Hypothalamus (tissue), 51 donors: Measurements from ENCODE around the gene GNAZ.
A peak's percentile ranks its signal among the peaks of the same experiment; 100 is the strongest.
"Not testable (repeated sequence)": the region's sequence is repeated elsewhere in the genome, so short reads cannot be mapped to it uniquely, and the experiment has no call there.

ENCODE experiments used
- DNase-seq, 51 donors: peaks; one replicate each; lab custom pipeline; 2025; lab: John Stamatoyannopoulos, UW

Gene GNAZ

DNA sequence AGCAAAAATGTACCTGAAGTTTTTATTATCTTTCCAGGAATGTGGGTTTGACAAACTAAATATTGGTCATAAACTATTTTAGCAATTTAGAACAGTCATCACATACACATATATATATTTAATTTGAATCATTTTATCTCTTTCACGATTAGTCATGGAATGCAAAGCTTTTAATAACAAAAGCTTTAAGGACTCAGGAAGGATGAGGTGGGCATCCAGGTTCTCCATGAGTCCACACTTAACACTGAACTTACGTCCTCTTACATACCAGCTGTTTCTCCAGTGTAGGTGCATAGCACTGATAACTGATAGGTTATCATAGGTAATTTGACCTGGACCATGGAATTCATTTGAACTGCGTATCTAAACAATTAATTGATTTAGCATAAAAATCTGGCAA, 28.1 kb upstream of the GNAZ start:
- DNase-seq: no peak

DNA sequence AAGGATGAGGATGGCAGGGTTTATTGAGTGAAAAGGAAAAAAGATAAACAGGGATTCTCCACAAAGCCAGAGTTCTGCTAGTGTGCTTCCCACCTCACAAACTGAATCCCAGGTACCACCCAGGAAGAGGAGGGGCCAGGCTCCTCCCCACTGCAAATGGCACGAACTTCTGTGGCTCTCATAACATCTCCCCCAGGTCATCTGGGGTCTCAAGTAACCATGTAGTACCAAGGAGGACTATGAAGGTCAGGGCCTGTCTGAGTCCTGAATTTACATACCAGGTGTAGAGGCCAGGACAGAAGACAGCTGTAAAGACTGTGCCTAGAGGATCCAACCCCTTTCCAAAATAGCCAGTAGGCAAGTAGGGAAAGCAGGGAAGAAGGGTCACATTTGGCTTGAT, 25.7 kb upstream of the GNAZ start:
- no peak for DNase-seq

DNA sequence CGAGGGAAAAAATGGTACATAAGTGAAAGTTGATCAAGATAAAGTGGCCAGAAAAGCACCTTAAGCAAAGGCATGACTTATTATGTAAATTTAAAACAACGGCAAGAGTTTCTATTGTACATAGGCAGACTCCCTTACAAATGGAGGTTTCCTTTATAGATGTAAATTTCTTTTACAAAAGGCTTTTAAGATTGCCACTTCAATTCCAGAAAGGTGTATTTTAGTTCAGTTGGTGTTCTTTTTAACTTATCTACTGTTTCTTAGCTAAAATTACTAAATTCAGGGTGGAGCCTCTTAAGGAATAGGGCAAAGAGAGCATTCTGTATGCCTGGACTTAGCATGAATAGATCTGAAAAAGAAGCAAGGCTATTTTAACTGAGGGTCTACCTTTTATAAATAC, 24.9 kb upstream of the GNAZ start:
- DNase-seq: no peak

DNA sequence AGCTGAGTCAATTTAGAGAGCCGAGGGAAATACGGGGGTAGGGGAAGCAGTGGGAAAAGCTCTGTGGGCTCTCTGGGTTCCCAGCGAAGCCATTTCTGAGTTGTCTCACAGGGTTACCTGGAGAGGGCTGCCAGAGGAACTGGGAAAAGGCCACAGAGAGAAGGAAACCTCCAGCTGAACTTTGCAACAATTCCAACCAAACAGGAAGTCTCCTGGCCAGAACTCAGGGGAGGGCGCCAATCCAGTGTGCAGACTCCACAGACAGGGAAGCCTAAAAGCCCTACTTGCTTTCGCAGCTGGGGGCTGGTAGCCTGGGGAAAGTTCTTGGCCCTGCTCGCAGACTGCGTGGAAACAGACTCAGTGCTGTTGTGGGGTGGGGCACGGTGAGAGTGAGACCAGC, 23.1 kb upstream of the GNAZ start:
- peak in 1 of 51 donors; percentile 18 for DNase-seq

DNA sequence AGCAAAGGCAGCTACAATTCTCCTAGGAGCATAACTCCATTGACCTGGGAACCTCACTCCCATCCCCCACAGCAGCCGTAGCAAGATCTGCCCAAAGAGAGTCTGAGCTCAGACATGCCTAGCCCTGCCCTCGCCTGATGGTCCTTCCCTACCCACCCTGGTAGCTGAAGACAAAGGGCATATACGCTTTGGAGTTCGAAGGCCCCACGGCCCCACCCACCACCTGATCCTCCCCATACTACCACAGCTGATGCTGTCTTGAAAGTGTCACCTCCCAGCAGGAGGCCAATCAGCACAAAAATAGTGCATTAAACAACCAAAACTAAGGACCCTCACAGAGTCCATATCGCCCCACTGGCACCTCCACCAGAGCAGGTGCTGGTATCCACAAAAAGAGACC, 22.6 kb upstream of the GNAZ start:
- no peak for DNase-seq

DNA sequence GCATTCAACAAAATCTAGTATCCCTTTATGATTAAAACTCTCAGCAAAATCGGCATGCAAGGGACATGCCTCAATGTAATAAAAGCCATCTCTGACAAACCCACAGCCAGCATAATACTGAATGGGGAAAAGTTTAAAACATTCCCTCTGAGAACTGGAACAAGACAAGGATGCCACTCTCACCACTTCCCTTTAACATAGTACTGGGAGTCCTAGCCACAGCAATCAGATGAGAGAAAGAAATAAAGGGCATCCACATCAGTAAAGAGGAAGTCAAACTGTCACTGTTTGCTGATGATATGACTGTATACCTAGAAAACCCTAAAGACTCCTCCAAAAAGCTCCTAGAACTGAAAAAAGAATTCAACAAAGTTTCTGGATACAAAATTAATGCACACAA, 19.8 kb upstream of the GNAZ start:
- not testable (repeated sequence) for DNase-seq

DNA sequence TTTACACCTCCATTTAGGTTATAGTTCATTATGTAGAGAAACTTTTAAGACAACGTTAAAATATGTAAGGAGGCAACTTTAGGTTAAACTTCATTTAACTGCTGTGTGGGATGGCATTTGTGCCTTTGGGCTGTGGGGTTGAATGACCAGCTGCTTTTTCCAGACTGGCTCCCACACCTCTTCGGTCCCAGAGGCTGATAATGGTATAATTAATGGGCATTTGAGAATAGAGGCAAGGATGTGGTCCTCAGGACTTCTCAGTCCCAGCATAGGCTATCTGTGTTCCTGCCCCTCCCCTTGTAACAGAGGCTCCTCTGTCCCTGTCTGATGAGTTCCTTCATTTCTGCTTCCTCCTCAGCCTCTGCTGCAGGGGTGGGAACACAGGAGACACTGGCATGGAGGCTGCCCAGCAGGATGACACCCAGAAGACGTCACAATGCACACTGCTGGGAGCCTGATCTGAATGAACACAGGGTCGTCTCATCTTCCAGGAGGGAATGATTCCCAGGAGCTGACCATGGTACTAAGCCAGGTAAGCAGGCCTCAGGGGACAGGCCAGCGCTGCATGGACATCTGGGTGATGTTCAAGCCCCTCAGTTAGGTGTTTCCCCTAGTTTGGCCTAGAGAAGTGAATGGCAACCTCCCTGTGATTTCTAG, 17.1 kb upstream of the GNAZ start:
- DNase-seq: no peak

DNA sequence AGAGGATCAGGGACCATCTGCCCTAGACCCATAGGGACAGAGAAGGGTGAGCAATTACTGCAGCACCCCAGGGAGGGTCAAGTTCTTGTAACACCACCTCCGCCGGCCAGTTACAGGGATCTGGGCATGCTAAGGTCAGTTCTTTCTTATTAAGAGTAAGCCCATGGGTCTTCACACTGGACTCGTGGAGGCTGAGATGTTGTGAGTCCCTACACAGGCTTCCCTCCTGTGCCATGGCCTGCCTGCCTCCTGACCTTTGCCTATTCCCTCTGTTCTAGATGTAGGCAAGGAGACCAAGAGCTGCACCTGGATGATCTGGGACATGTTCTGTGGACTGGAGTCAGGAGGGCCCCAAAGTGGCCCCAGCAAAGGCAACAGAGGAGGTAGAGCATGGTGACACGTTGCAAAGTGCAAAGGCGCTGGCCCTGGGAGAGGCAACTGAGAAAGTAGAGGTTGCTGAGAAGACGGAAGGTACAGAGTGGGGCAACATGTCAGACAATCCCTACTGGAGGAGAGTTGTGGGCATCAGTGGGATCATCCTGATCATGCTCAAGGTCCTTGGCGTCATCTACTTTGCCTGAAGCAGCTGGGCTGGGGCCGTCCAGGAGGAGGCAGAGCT, 16.3 kb upstream of the GNAZ start:
- DNase-seq: no peak

DNA sequence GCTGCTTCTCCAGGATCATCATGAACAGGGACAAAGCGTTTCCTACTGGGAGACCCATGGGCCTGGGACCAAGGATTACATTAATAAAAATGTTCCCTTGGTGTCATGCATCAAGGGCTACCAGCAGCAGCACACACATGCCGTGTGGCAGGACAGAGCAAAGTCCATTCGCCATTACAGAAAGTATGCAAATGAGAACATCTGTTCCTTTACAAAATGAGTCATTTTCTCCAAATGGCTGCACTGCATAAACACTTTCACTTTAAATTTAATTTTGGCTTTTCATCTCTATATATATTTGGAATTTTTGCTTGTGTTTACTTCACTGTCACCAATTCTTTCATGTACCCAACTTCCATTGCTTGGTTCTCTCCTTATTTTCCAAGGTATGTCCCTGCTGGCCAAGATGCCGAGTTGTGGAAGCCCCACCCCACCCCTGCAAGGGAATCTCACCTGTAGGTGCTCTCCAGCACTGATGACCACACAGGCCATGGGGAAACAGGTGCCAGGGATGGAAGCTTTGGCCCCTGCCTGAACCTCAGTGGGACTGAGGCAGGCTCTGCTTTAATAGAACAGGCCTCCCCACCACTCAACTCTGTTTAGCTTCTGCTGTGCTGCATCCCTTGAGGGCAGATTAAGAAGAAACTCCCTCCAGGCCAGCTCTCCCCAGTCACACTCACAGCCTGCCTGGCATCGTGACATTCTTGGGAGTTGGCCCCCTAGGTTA, 15.6 kb upstream of the GNAZ start:
- no peak for DNase-seq

DNA sequence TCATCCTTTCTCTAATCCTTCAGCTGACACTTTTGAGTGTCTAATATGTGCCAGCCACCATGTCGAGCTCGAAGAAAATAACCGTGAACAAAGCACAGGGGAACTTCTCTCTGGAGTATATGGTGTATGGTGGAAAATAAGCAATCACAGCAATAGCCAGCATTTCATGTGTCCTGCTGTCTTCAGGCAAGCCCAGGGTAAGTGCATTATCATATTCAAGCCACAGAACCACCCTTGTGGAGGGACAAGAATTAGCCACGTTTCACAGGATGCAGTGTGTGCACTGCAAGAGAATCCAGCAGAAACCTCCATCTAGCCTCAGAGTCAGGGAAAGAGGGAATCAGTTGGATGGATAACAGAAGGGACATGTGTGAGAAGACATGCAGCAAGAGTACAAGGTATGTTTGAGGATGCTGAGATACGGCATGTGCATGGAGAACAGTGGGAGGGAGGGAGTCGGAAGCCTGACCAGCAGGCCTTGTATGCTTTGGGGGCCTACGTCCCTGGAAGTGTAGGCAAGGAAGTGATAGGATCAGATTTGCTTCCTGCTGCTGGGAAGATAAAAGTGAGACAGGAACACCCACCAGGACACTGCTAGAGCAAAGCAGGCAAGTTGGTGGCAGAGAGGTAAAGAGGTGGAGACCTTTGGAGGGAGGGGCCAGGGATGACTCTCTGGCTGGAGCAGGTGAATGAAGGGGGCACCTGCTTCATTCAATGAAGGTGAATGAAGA, 14.7 kb upstream of the GNAZ start:
- DNase-seq: no peak

DNA sequence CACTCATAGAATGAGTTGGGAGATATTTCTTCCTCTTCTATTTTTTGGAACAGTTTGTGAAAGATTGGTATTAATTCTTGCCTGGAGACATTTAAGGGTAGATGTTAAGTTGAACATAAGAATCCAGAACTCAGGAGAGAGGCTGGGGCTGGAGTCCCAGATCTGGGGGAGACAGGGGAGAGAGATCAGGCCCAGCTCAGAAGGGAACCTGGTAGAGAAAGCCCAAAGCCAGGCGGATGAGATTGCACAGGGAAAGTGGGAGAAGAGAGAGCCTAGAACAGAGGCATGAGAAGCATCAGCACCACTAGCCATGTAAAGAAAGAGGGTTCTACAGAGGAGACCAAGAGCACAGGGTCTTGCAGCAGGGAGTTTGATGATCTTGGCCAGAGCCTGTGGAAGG, 13.0 kb upstream of the GNAZ start:
- DNase-seq: no peak

DNA sequence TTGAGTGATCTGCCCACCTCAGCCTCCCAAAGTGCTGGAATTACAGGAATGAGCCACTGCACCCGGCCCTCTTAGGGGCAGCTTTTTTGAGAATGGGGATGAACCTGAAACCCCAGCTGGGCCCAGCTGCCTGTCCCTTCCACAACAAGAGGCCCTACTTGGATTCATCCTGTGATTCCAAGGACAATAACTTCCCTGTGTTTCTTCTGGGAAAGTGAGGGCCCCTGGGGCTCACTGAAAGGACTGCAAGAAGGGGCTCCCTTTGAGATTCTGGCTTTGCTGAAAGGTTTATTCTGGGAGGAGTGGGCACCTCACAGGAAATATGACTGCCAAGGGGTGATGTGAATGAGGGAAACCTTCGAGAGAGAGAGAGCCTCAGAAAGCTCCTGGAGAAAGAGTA, 12.3 kb upstream of the GNAZ start:
- DNase-seq: no peak

DNA sequence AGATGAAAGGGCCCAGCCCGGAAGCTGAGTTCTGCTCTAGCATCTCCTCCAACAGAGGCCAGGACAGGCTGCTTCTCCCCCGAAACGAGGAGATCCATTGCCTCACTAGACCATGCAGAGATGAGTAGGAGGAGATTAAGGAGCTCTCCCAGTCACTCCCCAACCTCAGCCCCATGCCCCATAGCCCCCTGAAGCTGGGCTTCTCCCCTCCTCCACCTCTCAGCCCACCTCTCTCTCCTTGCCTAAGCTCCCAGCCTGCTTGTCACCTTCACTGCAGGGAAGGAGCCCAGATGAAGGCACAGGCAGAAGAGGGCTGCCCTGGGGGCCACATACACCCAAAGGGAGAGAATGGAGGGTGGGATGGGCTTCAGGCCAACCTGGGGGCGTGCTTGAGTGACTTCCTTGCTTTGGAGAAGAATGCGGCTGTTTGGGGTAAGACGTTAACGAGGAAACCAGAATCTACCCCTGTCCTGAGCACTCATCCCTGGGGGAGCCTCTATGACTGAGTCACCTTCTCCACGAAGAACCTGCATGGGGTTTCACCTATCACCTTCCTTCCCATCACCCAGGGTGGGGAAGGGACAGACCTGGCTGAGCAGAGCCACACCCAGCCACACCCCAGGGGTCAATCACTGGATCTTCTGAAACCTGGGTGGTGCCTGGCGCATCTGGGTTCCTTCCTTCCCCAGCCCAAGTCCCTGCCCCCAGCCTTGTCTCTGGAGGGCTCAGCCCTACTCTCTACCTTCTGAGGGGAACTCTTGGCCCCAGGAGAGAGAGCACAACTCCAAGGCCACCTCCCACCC, 11.6 kb upstream of the GNAZ start:
- DNase-seq: no peak

DNA sequence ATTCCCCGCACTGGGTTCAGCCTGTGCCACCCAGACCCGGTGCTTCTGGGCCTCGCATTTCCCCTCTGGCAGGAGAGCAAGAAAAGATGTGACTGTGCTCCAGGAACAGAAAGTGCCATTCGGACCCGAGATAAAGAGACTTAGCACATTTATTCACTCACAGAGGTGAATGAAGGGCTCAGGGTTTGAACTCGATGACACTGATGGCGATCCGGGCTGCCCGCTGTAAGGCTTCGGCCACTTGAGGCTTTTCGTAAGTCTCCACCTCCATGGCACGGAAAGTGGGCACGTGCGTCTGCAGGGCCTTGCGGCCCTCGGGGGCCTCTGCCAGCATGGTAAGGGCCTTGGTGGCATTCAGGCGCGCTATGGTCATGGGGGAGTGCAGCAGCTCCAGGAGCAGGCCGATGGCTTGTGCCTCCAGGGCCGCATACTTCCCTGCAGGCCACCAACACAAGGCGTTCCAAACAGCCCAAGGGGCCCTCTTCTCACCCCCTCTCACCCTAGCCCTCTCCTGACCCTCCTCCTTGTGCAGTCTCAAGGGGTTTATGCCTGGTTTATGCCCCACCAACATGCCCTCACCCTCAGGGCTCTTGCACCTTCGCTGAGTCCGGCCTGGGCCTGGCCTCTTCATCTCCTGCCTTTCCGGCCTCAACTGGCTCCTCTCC, 10.9 kb upstream of the GNAZ start:
- DNase-seq: no peak

DNA sequence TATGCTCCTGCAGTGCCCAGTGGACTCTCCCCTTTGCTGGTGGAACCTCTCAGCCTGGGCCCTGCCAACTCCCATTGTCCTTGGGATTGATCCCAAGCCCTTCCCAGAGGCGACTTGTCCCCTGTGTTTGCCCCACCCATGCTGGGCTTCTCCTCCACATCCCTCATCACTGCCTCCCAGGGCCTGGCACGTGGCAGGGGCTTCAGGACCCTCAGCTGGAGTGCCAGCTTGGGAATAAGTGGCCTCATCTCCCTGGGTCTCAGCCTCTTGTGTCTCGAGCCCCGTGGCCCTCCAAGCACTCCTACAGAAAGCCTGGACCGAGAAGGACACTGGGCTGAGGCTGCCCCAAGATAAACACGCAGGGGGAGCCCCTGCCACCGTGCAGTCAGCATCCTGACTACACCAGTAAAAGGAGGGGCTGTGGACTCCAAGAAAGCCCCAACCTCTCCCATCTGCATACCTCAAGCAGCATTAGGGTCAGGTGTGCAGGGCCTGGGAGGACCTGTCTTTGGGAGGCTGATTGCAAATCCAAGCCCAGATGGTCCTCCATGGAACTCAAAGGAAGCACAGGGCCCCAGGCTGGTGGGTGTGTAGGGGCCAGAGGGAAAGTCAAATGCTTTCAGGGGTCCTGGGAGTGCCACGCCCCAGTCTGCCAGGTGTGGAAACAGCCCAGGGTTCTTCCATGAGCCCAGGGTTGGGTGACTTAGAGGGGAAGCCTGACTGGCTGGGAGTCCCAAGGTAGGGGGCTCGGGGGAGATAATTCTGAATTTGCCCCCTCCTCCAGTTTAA, 9.5 kb upstream of the GNAZ start:
- no peak for DNase-seq

DNA sequence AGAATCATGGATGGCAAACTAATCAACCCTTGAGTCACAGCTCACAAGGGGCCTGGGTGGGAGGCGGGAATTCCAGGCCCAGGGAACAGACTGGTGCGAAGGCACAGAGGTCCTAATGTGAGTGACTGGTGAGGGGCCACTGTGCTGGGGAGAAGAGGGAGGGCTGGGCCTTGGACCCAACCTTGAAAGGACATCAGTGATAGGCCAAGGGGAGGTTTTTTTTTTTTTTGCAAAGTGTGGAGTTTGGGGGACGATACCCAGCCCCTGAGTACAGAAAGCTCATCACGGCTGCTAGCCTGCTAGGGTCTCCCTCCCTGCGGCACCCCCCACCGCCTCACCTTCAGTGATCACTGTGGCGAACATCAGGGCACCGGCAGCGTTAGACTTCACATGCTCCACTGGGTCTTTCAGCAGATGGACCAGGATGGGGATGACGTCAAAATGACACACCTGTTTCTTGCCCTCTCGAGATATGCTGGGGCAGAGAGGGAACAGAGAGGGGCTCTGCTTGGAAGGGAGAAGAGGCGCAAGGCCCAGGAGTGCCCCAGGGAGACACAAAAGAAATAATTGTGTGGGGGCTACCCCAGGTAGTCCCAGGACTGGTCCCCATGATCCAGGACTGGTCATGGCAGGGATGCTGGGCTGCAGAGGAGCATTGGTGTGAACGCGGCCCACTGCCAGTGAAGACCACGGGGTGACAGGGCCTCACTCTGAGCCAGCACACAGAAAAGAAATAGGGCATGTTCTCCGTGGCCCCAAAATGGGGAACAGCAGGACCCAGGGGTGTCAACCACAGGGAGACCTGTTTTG, 8.6 kb upstream of the GNAZ start:
- DNase-seq: no peak

DNA sequence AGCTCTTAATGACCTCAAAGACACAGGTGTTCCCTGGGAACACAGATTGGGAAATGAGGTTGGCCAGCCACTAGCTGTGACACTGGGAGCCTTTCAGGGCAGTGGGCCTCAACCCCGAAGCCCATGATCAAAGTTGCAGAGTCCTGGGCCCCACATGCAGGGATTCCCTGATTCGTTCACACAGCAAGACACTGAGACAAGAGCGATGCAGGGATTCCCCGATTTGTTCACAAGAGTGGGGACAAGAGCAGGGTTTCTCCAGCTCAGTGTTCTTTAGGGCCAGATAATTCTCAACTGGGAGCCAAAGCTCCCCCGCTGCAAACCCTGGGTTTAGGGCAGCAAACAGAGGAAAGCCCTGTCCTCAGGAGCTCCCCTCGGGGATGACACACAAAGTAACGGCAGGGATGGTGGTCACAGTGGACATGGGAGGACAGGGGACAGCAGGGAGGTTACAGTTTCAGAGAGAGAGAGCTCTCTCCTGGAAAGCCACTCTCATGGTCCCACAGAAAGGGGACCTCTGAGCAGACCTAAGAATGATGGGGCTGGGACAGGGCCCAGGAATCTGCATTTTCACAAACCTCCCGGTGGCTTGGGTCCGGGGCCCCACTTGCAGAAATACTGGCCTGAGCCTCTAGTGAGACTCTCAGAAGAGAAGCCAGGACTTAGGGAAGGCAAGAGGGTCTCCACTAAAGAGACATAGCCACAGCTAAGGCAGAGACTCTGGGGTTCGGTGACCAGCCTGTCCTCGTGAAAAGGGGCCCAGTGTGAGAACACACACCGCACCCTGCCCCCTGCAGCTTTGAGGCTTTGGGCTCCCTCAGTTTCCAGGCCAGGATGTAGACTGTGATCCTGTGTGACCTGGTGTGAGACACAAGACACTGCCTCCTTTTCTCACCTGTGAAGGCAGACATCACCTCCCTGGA, 7.4 kb upstream of the GNAZ start:
- DNase-seq: no peak
